GM19023 (cell line): Measurements from ENCODE around the gene ITPR1.
"Not testable (repeated sequence)": the region's sequence is repeated elsewhere in the genome, so short reads cannot be mapped to it uniquely, and the experiment has no call there.

Experiments used
- ATAC-seq: cut with Tn5 transposase; IDR thresholded peaks from one replicate; pipeline ENCODE4 v1.9.1; 2021; ENCODE audit warnings: mild to moderate bottlenecking, moderate library complexity; ENCODE audit not compliant: unreplicated experiment

The ITPR1 gene

GRCh38 chr3:4493014-4493940, at the start of gene ITPR1:
ITPR1 (plus strand) TSS chr3:4493348; CDS start chr3:4516492, 23,144 bp downstream.
- ATAC-seq = peak; percentile 95

- no peak for ATAC-seq
Measured at GRCh38 chr3:4447295-4447999, 45.7 kb upstream of the ITPR1 start.

- no peak for ATAC-seq
Measured at GRCh38 chr3:4448187-4448586, 45.0 kb upstream of the ITPR1 start.

- no peak for ATAC-seq
Measured at GRCh38 chr3:4449043-4449805, 43.9 kb upstream of the ITPR1 start.

- no peak for ATAC-seq
Measured at GRCh38 chr3:4454142-4454541, 39.0 kb upstream of the ITPR1 start.

- not testable (repeated sequence) for ATAC-seq
Measured at GRCh38 chr3:4456780-4457179, 36.4 kb upstream of the ITPR1 start.

- ATAC-seq = no peak
Measured at GRCh38 chr3:4458961-4459360, 34.2 kb upstream of the ITPR1 start.

- no peak for ATAC-seq
Measured at GRCh38 chr3:4460334-4460733, 32.8 kb upstream of the ITPR1 start.

GRCh38 chr3:4461468-4462090, 31.6 kb upstream of the ITPR1 start:
- no peak for ATAC-seq

GRCh38 chr3:4462369-4463040, 30.6 kb upstream of the ITPR1 start:
- no peak for ATAC-seq

- no peak for ATAC-seq
Measured at GRCh38 chr3:4464576-4464975, 28.6 kb upstream of the ITPR1 start.

GRCh38 chr3:4466741-4467521, 26.2 kb upstream of the ITPR1 start, which contains the start of gene SUMF1:
SUMF1 (minus strand) TSS chr3:4467269; CDS start chr3:4467245, 24 bp downstream.
- ATAC-seq = peak; percentile 100

- ATAC-seq = no peak
Measured at GRCh38 chr3:4467522-4467867, 25.7 kb upstream of the ITPR1 start.

GRCh38 chr3:4471907-4472306, 21.2 kb upstream of the ITPR1 start:
- no peak for ATAC-seq

GRCh38 chr3:4472312-4472711, 20.8 kb upstream of the ITPR1 start:
- no peak for ATAC-seq

GRCh38 chr3:4472766-4473165, 20.4 kb upstream of the ITPR1 start:
- ATAC-seq = no peak

- ATAC-seq = peak; percentile 45
Measured at GRCh38 chr3:4474683-4475490, 18.3 kb upstream of the ITPR1 start.

GRCh38 chr3:4475804-4476203, 17.3 kb upstream of the ITPR1 start:
- no peak for ATAC-seq

- no peak for ATAC-seq
Measured at GRCh38 chr3:4476496-4476895, 16.7 kb upstream of the ITPR1 start.
